NCI-H1930 (cell line): ENCODE data around the gene PGAP6.
"Not testable (repeated sequence)": the region's sequence is repeated elsewhere in the genome, so short reads cannot be mapped to it uniquely, and the experiment has no call there.

Experiments used
- DNase-seq, 2 experiments: peaks; one replicate each; lab custom pipeline; 2025; lab: John Stamatoyannopoulos, UW

The PGAP6 gene, protein sequence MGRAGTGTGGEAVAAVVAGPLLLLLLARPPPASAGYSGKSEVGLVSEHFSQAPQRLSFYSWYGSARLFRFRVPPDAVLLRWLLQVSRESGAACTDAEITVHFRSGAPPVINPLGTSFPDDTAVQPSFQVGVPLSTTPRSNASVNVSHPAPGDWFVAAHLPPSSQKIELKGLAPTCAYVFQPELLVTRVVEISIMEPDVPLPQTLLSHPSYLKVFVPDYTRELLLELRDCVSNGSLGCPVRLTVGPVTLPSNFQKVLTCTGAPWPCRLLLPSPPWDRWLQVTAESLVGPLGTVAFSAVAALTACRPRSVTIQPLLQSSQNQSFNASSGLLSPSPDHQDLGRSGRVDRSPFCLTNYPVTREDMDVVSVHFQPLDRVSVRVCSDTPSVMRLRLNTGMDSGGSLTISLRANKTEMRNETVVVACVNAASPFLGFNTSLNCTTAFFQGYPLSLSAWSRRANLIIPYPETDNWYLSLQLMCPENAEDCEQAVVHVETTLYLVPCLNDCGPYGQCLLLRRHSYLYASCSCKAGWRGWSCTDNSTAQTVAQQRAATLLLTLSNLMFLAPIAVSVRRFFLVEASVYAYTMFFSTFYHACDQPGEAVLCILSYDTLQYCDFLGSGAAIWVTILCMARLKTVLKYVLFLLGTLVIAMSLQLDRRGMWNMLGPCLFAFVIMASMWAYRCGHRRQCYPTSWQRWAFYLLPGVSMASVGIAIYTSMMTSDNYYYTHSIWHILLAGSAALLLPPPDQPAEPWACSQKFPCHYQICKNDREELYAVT

DNA sequence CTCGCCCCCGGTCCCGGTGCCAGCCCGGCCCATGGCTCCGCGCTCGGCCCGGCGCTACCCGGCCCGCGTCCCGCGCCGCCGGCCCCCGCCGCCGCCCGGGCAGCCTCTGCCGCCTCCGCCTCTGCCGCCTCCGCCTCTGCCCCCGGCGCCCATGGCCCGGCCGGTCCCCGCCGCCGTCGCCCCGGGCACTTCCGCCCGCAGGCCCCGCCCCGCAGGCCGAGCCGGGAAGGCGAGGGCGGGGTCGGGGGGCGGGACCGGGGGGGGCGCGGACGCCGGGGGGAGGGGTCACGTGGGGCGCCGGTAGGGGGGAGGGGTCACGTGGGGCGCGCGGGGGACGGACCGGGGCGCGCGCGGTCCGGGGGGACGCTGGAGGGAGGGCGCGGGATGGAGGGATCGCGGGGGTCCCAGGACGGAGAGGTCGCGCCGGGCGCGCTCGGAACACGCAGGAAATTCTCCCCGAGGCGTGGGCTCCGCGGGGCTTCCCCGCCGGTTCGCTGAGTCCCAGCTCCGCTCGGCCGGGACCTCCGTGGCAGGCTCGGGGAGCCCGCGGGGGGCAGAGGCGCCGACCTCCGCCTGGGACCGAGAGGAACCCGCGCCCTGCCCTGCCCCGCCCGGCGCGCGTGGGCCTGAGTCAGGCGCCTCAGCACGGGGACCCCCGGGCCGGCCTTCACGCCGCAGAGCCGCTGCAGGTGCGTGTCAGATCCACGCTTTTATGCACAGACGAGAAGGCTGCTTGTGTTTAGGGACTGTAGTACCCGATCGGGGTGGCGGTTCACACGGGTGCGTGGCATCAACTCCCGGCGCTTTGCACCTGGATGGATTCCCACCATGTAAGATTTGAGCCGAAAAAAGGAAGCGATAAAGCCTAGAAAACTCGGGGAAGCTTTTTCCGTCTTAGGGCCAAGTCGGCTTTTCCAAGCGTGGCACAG, at the start of gene PGAP6:
PGAP6 (minus strand) TSS at position 190 of the 929 bp plus-strand sequence; CDS start at position 33, 157 bp downstream.
- peak; percentile 57 to 77 for DNase-seq

- DNase-seq: no peak
These were observed 49.1 kb upstream of the PGAP6 start for GRCh38 chr16:430904-431303.

DNA sequence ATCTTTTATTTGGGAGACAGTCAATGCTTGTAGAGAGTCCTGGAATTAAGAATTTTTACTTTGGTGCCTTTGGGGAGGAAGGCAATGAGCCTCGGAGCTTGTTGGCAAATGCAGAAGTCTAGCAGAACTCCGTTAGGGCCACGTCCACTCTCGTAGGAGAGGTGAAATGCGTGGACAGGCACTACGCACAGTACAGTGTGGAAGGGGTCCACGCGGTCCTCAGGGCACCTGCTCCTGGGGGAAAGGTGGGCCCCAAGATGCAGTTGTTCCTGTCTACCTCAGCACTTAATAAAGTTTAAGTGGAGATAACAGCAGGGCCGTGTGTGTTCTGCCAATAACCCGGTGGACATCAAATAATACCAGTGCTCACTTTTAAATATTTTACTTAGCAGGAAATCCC, 45.5 kb upstream of the PGAP6 start:
- DNase-seq: no peak

DNA sequence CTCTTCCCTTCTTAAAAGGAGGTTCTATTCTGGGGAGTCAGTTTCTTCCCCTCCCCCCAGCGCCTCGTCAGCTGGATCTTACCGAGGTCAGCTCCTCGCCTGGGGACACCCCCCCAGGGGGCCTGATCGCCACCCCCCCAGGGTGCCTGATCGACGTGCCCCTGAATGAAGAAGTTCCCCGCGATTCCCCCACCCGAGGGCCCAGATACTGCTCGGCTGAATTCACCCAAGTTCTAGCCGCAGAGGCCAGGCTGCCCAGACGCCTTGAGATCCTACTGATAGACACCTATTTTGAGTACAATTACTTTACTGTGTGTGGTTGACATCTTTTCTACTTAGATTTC, 45.1 kb upstream of the PGAP6 start:
- DNase-seq: no peak

- DNase-seq: no peak
These were observed 44.5 kb upstream of the PGAP6 start for GRCh38 chr16:426115-426905.

DNA sequence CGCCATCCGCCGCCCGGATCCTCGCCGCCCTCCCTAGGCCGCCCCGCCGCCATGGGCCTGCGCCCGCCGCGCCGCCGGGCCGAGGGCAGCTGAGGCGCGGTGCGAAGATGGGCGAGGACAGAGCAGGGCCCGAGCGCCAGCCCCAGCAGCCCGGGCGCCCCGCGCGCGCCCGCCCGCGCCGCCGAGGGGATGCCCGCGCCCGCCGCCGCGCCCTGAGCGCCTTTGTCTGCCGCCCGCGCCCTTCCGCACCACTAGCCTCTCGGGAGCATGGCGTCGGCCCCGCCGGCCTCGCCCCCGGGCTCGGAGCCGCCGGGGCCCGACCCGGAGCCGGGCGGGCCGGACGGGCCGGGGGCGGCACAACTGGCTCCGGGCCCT, 43.9 kb upstream of the PGAP6 start:
- DNase-seq: no peak

DNA sequence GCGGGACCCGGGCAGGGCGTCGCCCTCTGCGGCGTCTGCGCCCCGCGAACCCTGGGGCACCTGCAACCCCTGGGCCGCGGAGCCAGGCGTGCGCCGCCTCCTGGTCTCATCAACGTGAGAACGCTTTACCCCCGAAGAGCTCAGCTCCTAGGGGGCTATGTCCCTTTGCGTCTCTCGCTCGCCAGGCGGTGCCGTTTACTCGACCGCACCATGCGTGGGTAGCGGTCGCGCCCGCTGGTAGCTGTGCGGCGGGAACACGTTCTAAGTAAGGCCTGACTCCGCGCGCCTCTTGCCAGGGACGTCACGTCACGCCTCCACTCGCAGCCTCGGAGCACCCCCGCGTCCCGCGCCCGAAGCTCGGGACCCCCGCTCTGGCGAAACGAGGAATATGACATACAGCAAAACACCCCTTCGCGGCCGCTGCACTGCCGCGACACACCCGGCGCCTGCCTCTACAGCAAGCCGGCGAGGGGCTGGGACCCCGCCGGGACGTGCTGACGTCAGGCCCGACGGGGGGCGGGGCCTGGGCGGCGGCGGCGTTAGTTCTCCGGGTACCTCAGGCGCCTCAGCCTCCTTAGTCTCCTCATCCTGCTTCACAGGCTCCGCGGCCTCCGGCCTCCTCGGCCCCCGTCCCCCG, 43.4 kb upstream of the PGAP6 start, which contains the start of gene RAB11FIP3:
RAB11FIP3 (plus strand) TSS at position 568 of the 637 bp plus-strand sequence. CDS start 358 bp downstream, outside the sequence.
- peak; percentile 79 to 89 for DNase-seq

- DNase-seq: no peak
These were observed 42.9 kb upstream of the PGAP6 start for GRCh38 chr16:424623-425081.

DNA sequence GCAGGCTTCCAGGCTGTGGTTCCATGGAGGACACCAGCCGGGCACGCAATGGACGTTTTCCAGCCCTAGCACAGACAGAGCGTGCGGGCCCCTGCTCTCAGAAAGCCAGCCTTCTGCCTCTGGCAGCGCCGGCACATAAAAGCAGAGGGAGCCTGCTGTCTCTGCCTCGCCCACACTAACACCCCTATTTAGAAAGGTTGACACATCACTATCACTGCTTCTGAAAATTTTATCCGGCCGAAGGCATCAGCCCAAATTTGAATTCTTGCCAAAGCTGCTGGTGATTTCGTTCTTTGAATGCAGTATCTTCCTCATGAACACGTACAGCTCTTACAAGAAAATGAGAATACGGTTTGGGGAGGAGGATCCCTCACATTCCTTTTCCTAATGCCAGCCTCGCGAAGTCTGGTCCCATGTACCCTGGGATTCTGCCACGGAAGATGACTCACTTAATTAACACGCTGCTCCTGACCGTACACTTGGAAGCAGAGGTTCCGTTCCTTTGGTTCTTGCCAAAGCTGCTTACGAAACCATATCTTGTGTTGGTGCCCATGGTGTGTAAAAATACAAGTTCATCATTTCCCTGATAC, 42.4 kb upstream of the PGAP6 start:
- no peak for DNase-seq

- DNase-seq: not testable (repeated sequence)
These were observed 40.4 kb upstream of the PGAP6 start for GRCh38 chr16:422179-422578.

DNA sequence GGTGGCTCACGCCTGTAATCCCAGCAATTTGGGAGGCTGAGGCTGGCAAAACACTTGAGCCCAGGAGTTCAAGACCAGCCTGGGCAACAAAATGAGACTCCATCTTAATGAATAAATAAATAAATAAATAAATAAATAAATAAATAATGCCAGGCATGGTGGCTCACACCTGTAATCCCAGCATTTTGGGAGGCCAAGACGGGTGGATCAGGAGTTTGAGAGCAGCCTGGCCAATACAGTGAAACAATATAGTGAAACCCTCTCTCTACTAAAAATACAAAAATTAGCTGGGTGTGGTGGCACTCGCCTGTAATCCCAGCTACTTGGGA, 33.4 kb upstream of the PGAP6 start:
- not testable (repeated sequence) for DNase-seq

- DNase-seq: no peak
These were observed 32.8 kb upstream of the PGAP6 start for GRCh38 chr16:414395-415169.

- DNase-seq: no peak
These were observed 29.9 kb upstream of the PGAP6 start for GRCh38 chr16:411576-412265.

DNA sequence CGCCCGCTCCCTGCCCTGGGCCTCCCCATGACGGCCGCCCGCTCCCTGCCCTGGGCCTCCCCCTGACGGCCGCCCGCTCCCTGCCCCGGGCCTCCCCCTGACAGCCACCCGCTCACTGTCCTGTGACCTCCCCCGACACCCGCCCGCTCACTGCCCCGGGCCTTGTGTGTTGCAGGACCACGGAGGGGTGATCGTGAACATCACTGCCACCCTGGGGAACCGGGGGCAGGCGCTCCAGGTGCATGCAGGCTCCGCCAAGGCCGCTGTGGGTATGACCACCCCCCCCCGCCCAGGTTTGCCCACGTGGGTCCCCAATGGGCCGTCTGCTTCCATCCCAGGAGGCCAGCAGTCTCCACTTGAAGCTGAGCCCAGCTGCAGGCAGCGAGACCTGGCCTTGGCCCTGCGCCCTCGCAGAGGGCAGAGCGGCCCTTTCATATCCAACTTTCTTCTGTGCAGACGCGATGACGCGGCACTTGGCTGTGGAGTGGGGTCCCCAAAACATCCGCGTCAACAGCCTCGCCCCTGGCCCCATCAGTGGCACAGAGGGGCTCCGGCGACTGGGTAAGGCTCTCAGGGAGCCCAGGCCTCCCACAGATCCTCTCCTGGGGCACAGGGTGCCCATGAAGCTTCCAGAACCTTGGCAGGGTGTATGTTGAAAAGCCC, 28.9 kb upstream of the PGAP6 start:
- DNase-seq: no peak

DNA sequence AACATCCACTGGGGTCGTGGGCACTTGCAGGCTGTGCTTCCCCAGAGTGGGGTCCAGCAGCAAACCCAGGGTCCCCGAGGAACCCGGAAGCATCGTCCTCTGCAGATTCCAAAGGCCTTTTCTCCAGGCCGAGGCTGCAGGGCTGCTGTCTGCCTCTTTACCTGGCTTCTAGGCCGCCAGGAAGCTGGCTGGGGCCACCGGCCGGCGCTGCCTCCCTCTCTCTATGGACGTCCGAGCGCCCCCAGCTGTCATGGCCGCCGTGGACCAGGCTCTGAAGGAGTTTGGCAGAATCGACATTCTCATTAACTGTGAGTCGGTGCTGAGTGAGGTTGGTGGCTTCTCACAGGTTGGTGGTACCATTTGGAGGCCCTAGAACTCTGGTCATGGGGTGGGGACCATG, 25.5 kb upstream of the PGAP6 start:
- no peak for DNase-seq

DNA sequence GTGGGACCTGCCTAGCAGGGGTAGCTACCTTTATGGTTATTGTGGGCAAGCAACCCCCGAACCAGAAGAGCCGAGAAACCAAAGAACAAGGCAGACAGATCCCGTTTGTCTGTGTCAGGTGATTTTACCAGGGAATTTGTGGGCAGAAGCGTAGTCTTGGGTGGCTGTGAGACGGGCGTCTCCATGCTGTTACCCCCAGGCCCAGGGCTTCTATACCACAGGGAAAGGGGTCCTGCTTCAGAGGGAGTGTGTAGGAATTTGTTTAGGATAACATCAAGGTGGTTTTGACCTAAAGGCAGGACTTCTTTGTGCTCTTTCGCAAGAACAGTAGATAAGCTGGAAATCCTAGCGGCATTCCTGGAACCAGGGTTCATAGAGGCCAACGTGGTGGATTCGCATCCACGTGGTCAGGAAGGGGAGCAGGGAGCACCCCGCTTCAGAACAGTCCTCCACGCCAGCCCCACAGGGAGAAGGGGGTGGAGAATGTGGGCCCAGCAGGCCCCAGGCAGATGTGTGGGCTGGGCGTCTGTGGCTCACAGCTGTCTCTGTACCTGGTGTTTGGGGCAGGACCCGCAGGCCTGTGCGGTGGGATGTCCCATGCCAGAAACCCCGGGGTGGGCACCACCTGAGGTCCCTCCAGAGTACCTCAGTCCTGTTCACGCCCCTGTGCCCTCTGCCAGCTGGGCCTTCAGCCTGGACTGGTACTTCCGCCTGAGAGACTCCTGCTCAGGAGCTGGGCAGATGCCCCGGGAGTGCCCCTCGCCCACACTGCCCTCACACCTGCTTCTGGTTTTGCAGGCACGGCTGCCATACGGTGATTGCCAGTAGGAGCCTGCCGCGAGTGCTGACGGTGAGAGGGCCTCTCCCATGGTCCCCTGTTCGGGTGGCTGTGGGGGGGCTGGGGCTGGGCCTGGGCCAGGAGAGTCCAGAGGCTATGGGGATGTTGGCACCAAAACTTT, 24.0 kb upstream of the PGAP6 start:
- DNase-seq: no peak

DNA sequence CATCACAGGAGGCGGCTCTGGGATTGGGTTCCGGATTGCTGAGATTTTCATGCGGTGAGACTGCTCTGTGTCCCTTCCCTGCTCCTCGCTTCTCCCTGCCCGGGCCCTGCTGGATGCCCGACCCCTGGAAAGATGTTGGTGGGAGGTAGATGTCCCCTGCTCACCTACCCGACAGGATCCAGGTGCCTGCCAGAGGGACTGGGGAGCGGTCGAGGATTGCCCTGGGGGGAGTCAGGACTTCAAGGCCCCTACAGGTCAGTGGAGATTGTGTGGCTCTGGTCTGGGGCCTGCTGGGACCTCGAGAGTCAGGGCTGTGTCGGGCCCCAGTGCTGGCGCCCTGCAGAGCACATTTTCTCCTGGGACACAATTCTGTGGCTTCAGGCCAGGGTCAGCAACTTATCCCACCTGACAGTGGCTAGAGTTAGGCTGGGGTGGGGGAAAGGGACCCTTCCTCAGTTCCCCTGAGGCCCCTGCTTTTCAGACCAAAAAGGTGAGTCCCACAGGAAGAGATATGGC, 23.3 kb upstream of the PGAP6 start:
- no peak for DNase-seq
